Breast epithelium (tissue), 3 donors: ENCODE measurements around the gene AKR1A1.

Experiments
- POLR2A ChIP-seq: fragments of 450-650 bp; IDR thresholded peaks from one replicate; pipeline ENCODE4 v1.6.1; 2016; ENCODE audit warnings: antibody characterized with exemption, mild to moderate bottlenecking, moderate library complexity
- POLR2AphosphoS5 ChIP-seq, 3 donors: sonication (generic); formaldehyde crosslinking; IDR thresholded peaks; one replicate each; pipeline ENCODE4 v1.6.1; 2017; ENCODE audit warnings: antibody characterized with exemption in 3 of 3
- TF ChIP-seq, protein P1 (sequence below), 3 donors: fragments of 450-650 bp; IDR thresholded peaks; one replicate each; pipeline ENCODE4 v1.5.1; 2016 to 2017; ENCODE audit warnings: antibody characterized with exemption in 3 of 3, mild to moderate bottlenecking in 3 of 3, moderate library complexity in 3 of 3

DNA sequence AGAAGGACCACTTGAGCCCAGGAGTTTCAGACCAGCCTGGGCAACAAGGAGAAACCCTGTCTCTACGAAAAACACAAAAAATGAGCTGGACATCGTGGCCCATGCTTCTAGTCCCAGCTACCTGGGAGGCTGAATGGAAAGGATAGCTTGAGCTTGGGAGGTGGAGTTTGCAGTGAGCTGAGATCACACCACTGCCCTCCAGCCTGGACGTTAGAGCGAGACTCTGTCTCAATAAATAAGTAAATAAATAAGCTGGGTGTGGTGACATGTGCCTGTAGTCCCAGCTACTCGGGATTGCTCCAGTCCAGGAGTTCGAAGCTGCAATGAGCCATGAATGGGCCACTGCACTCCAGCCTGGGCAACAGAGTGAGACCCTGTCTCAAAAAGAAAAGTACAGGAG is 3.6 kb downstream of the AKR1A1 start:
- TF ChIP-seq, protein P1, sequence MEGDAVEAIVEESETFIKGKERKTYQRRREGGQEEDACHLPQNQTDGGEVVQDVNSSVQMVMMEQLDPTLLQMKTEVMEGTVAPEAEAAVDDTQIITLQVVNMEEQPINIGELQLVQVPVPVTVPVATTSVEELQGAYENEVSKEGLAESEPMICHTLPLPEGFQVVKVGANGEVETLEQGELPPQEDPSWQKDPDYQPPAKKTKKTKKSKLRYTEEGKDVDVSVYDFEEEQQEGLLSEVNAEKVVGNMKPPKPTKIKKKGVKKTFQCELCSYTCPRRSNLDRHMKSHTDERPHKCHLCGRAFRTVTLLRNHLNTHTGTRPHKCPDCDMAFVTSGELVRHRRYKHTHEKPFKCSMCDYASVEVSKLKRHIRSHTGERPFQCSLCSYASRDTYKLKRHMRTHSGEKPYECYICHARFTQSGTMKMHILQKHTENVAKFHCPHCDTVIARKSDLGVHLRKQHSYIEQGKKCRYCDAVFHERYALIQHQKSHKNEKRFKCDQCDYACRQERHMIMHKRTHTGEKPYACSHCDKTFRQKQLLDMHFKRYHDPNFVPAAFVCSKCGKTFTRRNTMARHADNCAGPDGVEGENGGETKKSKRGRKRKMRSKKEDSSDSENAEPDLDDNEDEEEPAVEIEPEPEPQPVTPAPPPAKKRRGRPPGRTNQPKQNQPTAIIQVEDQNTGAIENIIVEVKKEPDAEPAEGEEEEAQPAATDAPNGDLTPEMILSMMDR (IDR thresholded peaks at IDR 0.05) = no peak
- TF ChIP-seq POLR2AphosphoS5 (IDR thresholded peaks at IDR 0.05) (no peak), POLR2A (no peak)
